ENCODE measurements around the gene HCK. TPM values are rescaled to one million over a fixed set of nuclear protein-coding genes. Genes with fewer than 3 reads are reported as not detected.

Gene HCK
- total and polyA plus RNA-seq, 9 of the 15 experiments (the other 6 are each of a cell fraction or from before 2014, with no cell fraction given) = 0.09 to 0.51 (median 0.27) TPM; not detected in 6

DNA sequence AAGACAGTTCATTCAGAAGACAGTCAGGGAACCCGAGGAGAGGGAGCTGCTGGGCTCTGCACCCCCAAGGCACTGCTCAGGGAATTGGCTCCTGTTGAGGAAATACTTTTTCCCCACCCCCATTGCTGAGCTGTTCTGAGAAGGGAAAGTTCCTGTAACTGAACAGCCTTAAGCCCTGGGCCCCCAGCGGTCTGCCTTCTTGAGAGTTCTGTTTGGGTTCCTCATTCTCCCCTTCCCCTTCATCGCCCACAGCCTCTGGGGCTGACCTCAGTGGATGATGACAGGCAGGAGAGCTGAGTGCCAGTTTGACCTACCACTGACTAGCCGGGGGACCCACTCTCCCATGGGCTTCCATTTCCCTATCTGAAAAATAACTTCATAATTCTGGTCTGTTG is 10.7 kb downstream of the HCK start:
- TF ChIP-seq HLTF (IDR thresholded peaks at IDR 0.05) (no peak), ZFP36 (IDR thresholded peaks at IDR 0.05; ENCODE audit: low read depth, low read length, partially characterized antibody) (no peak), SMARCA5 (IDR thresholded peaks at IDR 0.05) (no peak), ZBTB17 (CRISPR knock-in tag; IDR thresholded peaks at IDR 0.05) (no peak), ZEB2 (IDR thresholded peaks at IDR 0.05) (no peak), RAD21 (CRISPR knock-in tag; conservative IDR thresholded peaks at IDR 0.05 in 1 of 2, IDR thresholded peaks at IDR 0.05 in 1 of 2) (no peak), ZNF668 (CRISPR knock-in tag; IDR thresholded peaks at IDR 0.05) (no peak), KLF6 (CRISPR knock-in tag; IDR thresholded peaks at IDR 0.05; ENCODE audit: borderline replicate concordance) (no peak), STAT5B (CRISPR knock-in tag; IDR thresholded peaks at IDR 0.05) (no peak), NR2C1 (IDR thresholded peaks at IDR 0.05) (no peak), NR2C1 (tag; IDR thresholded peaks at IDR 0.05) (no peak), SIN3B (IDR thresholded peaks at IDR 0.05; ENCODE audit: low read depth) (no peak), RBBP5 (IDR thresholded peaks at IDR 0.05; ENCODE audit: borderline replicate concordance, insufficient read depth, low read length, poor library complexity, severe bottlenecking) (no peak), RBM17 (IDR thresholded peaks at IDR 0.05; ENCODE audit: borderline replicate concordance, low read depth, low read length) (no peak), DIDO1 (tag; IDR thresholded peaks at IDR 0.05; ENCODE audit: low read depth) (no peak), CHD4 (IDR thresholded peaks at IDR 0.05; ENCODE audit: insufficient read depth, insufficient replicate concordance, low read depth, low read length, poor library complexity, severe bottlenecking) (no peak), TAL1 (IDR thresholded peaks at IDR 0.05) (no peak), ZNF140 (CRISPR knock-in tag; IDR thresholded peaks at IDR 0.05) (no peak)
- TF ChIP-seq, protein P1, sequence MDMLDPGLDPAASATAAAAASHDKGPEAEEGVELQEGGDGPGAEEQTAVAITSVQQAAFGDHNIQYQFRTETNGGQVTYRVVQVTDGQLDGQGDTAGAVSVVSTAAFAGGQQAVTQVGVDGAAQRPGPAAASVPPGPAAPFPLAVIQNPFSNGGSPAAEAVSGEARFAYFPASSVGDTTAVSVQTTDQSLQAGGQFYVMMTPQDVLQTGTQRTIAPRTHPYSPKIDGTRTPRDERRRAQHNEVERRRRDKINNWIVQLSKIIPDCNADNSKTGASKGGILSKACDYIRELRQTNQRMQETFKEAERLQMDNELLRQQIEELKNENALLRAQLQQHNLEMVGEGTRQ (CRISPR knock-in tag; IDR thresholded peaks at IDR 0.05) = no peak
- no peak for ATAC-seq

More for the DNA sequence above, 10.7 kb downstream of the HCK start:
- H3K4me1 ChIP-seq (replicated peaks in 1 of 2; ENCODE audit: control insufficient read depth in 2 of 2, insufficient read depth in 2 of 2, low read length in 2 of 2) = no peaks in the 10 kb centered on the region; a peak in 1 of 5 replicates
- 3% methylated on average over 4 of the region's 4 CpGs for WGBS (ENCODE audit: insufficient coverage, low coverage, missing lambda C conversion rate)
- no peaks in the 10 kb centered on the region for H3K9me3 ChIP-seq (replicated peaks; ENCODE audit: control insufficient read depth, insufficient read depth, low read depth, low read length)
- ChIA-PET POLR2A (interaction anchor here (0.6 to 1.0 kb wide), 2 partner anchors 8 to 472 kb away, joined by 3 to 4 read pairs; no protein-coding TSS in a partner anchor), CTCF (ENCODE audit: low intra/inter-chr PET ratio) (no interaction called here)
- BruUV-seq (replicated peaks) = no TSS peak
- in situ Hi-C loops (cut with MboI) (no loop called here), intact Hi-C loops (cut with micrococcal nuclease) (no loop called here)
- no peaks in the 10 kb centered on the region for H3K36me3 ChIP-seq (ENCODE audit: control insufficient read depth, insufficient read depth, low read length)
- no peaks in the 10 kb centered on the region for H3K79me2 ChIP-seq (ENCODE audit: control insufficient read depth, insufficient read depth, low read length)
- DNase-seq (ENCODE audit: extremely low read depth in 1 of 4, low spot score in 3 of 4) = no peak
- no peak overlapping the region for H3K9ac ChIP-seq (ENCODE audit: insufficient read depth in 1 of 2, low read depth in 2 of 2, low read length in 2 of 2)
- H4K20me1 ChIP-seq (replicated peaks; ENCODE audit: control insufficient read depth, insufficient read depth, low read length) = no peaks in the 10 kb centered on the region
- peaks cover 29 to 55% of the 10 kb centered on the region in 2 experiments for H3K27me3 ChIP-seq (ENCODE audit: control insufficient read depth in 2 of 2, insufficient read depth in 2 of 2, low read length in 2 of 2)
- no peak overlapping the region for H3K4me2 ChIP-seq (ENCODE audit: insufficient read depth, low read length)
- H3K9me1 ChIP-seq (ENCODE audit: control insufficient read depth, insufficient read depth, low read length) = no peaks in the 10 kb centered on the region
- H3K27ac ChIP-seq (ENCODE audit: extremely low read depth, low read depth, low read length) = no peak overlapping the region
- no peak for FAIRE-seq
- no peak overlapping the region for H3K4me3 ChIP-seq
- H2AFZ ChIP-seq (ENCODE audit: low read depth, low read length) = no peak overlapping the region

All from K562 (cell line).